Heart left ventricle (tissue), 13 donors: ENCODE data around the gene KRT8.

Experiments used
- CTCF ChIP-seq, 12 donors: fragments of 200-600 bp; sonication (generic) in 4 of 12; IDR thresholded peaks; one replicate each; pipeline versions ENCODE4 v1.5.0 to v1.8.0; 2018 to 2022; ENCODE audit warnings: antibody characterized with exemption in 12 of 12, mild to moderate bottlenecking in 5 of 12
- POLR2A ChIP-seq, 2 donors: fragments of 450-650 bp; IDR thresholded peaks; one replicate each; pipeline ENCODE4 v1.6.1; 2017; ENCODE audit warnings: antibody characterized with exemption in 2 of 2, mild to moderate bottlenecking in 2 of 2, moderate library complexity in 2 of 2
- donor health status: ischemic (EF 13 %, LVEDD 7.1; RV severe dilation, severe dysfunction).
- donor health status: DM: no; HTN: yes; CAD: no.
- donor health status: DM: no; HTN: no; CAD: no.
- donor health status: ischemic (EF 25% LVEDD 6.9; RV normal size, moderate dysfunction).
- donor health status: ischemic (EF 25% LVEDD 5.7; RV mildly dilated, moderate dysfunction).
- donor health status: ischemic (EF 35%, LVEDD 5.7; RV mildly dilated, moderate dysfunction).
- donor health status: nonischemic (EF 11% LVEDD 7.7; RV severe dilation, severe dysfunction).
- donor health status: DM: yes; HTN: yes; CAD: no.
- donor health status: PGD.
- donor health status: ischemic (EF 29% LVEDD 5.4; RV normal size, mild dysfunction).
- donor health status: nonischemic (EF 23%, LVEDD 6.1; RV moderate dilation, normal function).

GRCh38 chr12:52927964-52928363 lies 23.1 kb upstream of the KRT8 start:
- TF ChIP-seq CTCF (IDR thresholded peaks at IDR 0.05) (no peak), POLR2A (IDR thresholded peaks at IDR 0.05) (no peak)
